HepG2 (cell line): ENCODE data around the gene CAMTA1. TPM values are rescaled to one million over a fixed set of nuclear protein-coding genes. Genes with fewer than 3 reads are reported as not detected.

Experiments
- ATAC-seq: fragments of 200-7000 bp; cut with Tn5 transposase; 3 replicates; pipeline ENCODE4 v1.9.1; 2020; ENCODE audit warnings: mild to moderate bottlenecking, moderate library complexity
- BruUV-seq: library from RNA; stranded (reverse); fragments of 400-500 nt; replicated peaks from 2 replicates; lab custom pipeline; 2021; lab: Mats Ljungman, UMichigan
- CTCF ChIA-PET: fragments of 300-600 bp; formaldehyde crosslinking; extraction: SDS; loops from one replicate; lab custom pipeline; 2021; ENCODE audit warnings: low total read pairs, inconsistent platforms, low intra/inter-chr PET ratio; lab: Yijun Ruan, JAX
- POLR2A ChIA-PET: fragments of 350-600 bp; sonication (Branson Sonifier 250); formaldehyde crosslinking; loops from one replicate; lab custom pipeline; 2020; ENCODE audit warnings: antibody characterized with exemption, inconsistent platforms; lab: Yijun Ruan, JAX
- DNase-seq: peaks from one replicate; pipeline ENCODE4 v3.0.0-alpha.2; 2015; ENCODE audit warnings: low spot score
- FAIRE-seq: peaks from 3 replicates; lab custom pipeline; 2011; peaks lifted over from hg19 to GRCh38; lab: Jason Lieb, UNC
- H2AFZ ChIP-seq: one replicate; pipeline ENCODE4 v1.6.1; 2011; ENCODE audit warnings: low read length, inconsistent platforms
- H3K27ac ChIP-seq: fragments of 300-600 bp; 3 replicates; pipeline ENCODE4 v1.8.0; 2011; ENCODE audit warnings: mixed run types, mild to moderate bottlenecking, mixed read lengths, low read length, inconsistent platforms; ENCODE audit not compliant: insufficient read depth; ENCODE audit errors: extremely low read length
- H3K27me3 ChIP-seq, 2 experiments: fragments of 200-600 bp in 1 of 2; 2 replicates in 1 of 2; 3 replicates in 1 of 2; pipeline versions ENCODE4 v1.6.0 to v1.8.0; 2011; ENCODE audit warnings: low read length in 2 of 2, mild to moderate bottlenecking in 2 of 2, moderate library complexity in 2 of 2, inconsistent platforms in 1 of 2; ENCODE audit not compliant: insufficient read depth in 2 of 2, control insufficient read depth in 1 of 2
- H3K36me3 ChIP-seq, 2 experiments: fragments of 200-600 bp in 1 of 2; replicated peaks in 1 of 2; 2 replicates in 1 of 2; 3 replicates in 1 of 2; pipeline versions ENCODE4 v1.5.1 to v1.8.0; 2011; ENCODE audit warnings: low read length in 2 of 2, inconsistent platforms in 1 of 2; ENCODE audit not compliant: insufficient read depth in 2 of 2, control insufficient read depth in 1 of 2
- H3K4me1 ChIP-seq: 2 replicates; pipeline ENCODE4 v1.5.1; 2012; ENCODE audit warnings: low read length, inconsistent platforms; ENCODE audit not compliant: insufficient read depth
- H3K4me2 ChIP-seq: 2 replicates; pipeline ENCODE4 v1.6.0; 2011; ENCODE audit warnings: low read depth, low read length, inconsistent platforms
- H3K4me3 ChIP-seq, 3 experiments: fragments of 200-600 bp in 1 of 3; sonication (generic), shearing (Covaris generic) in 1 of 3; replicated peaks in 1 of 3; 2 replicates each; pipeline ENCODE4 v1.5.1; 2011 to 2016; ENCODE audit warnings: low read length in 3 of 3, inconsistent platforms in 2 of 3, low read depth in 2 of 3, mild to moderate bottlenecking in 2 of 3, control low read depth in 1 of 3, mixed read lengths in 1 of 3; ENCODE audit not compliant: insufficient read depth in 1 of 3
- H3K79me2 ChIP-seq: one replicate; pipeline ENCODE4 v1.6.1; 2011; ENCODE audit warnings: low read length, inconsistent platforms; ENCODE audit not compliant: insufficient read depth
- H3K9ac ChIP-seq: 2 replicates; pipeline ENCODE4 v1.6.0; 2011; ENCODE audit warnings: mild to moderate bottlenecking, low read depth, low read length, inconsistent platforms; ENCODE audit not compliant: insufficient read depth
- H3K9me3 ChIP-seq: 2 replicates; pipeline ENCODE4 v1.5.1; 2012; ENCODE audit warnings: mild to moderate bottlenecking, low read length
- H4K20me1 ChIP-seq: 2 replicates; pipeline ENCODE4 v1.6.0; 2011; ENCODE audit warnings: inconsistent platforms, mild to moderate bottlenecking, low read length, moderate library complexity; ENCODE audit not compliant: insufficient read depth
- ARNTL ChIP-seq: sonication (generic); formaldehyde crosslinking; IDR thresholded peaks from 2 replicates; pipeline ENCODE4 v1.4.0; 2020; ENCODE audit warnings: mild to moderate bottlenecking, missing genetic modification reagents
- CEBPB ChIP-seq: IDR thresholded peaks from 2 replicates; pipeline ENCODE4 v1.6.1; 2011; ENCODE audit warnings: low read depth, low read length, improper control_type of control experiment, borderline replicate concordance
- FOSL2 ChIP-seq: sonication (generic); formaldehyde crosslinking; IDR thresholded peaks from 2 replicates; pipeline ENCODE4 v1.4.0; 2020; ENCODE audit warnings: missing genetic modification reagents
- FOXJ3 ChIP-seq: sonication (generic); formaldehyde crosslinking; IDR thresholded peaks from 2 replicates; pipeline ENCODE4 v1.4.0; 2020; ENCODE audit warnings: missing genetic modification reagents, mild to moderate bottlenecking, borderline replicate concordance
- FOXP1 ChIP-seq, 2 experiments: fragments of 450-650 bp in 1 of 2; IDR thresholded peaks; 2 replicates each; pipeline ENCODE4 v1.6.1; 2017 to 2018; ENCODE audit warnings: antibody characterized with exemption in 1 of 2
- KMT2B ChIP-seq: IDR thresholded peaks from 2 replicates; pipeline ENCODE4 v1.6.1; 2016; ENCODE audit warnings: missing genetic modification reagents, missing compliant biosample characterization
- MXI1 ChIP-seq: IDR thresholded peaks from 3 replicates; pipeline ENCODE4 v1.6.1; 2012; ENCODE audit warnings: low read depth, low read length, inconsistent platforms, borderline replicate concordance
- PHF8 ChIP-seq: sonication (generic); formaldehyde crosslinking; IDR thresholded peaks from 2 replicates; pipeline ENCODE4 v1.5.0; 2020; ENCODE audit warnings: missing genetic modification reagents
- POLR2AphosphoS5 ChIP-seq: IDR thresholded peaks from 2 replicates; pipeline ENCODE4 v1.6.1; 2012; ENCODE audit warnings: low read depth, low read length
- PRDM15 ChIP-seq: sonication (generic); formaldehyde crosslinking; IDR thresholded peaks from 2 replicates; pipeline ENCODE4 v1.4.0; 2020; ENCODE audit warnings: missing genetic modification reagents
- PTBP1 ChIP-seq: fragments of 200-400 bp; formaldehyde crosslinking; IDR thresholded peaks from 2 replicates; pipeline ENCODE4 v1.6.1; 2018; ENCODE audit warnings: low read length, low read depth; ENCODE audit not compliant: poor library complexity, severe bottlenecking
- ZNF224 ChIP-seq: sonication (generic); formaldehyde crosslinking; IDR thresholded peaks from 2 replicates; pipeline ENCODE4 v1.5.0; 2020; ENCODE audit warnings: mild to moderate bottlenecking, missing genetic modification reagents
- ZNF225 ChIP-seq: sonication (generic); formaldehyde crosslinking; IDR thresholded peaks from 2 replicates; pipeline ENCODE4 v1.4.0; 2020; ENCODE audit warnings: mild to moderate bottlenecking, missing genetic modification reagents
- ZNF33A ChIP-seq: sonication (generic); formaldehyde crosslinking; IDR thresholded peaks from 2 replicates; pipeline ENCODE4 v1.5.1; 2020; ENCODE audit warnings: missing genetic modification reagents, mild to moderate bottlenecking, moderate library complexity, borderline replicate concordance
- ZNF713 ChIP-seq: sonication (generic); formaldehyde crosslinking; IDR thresholded peaks from 2 replicates; pipeline ENCODE4 v1.4.0; 2020; ENCODE audit warnings: mild to moderate bottlenecking, missing genetic modification reagents
- WGBS: methylation state at CpG from one replicate; pipeline ENCODE4 v1.1.6; 2017; ENCODE audit warnings: low lambda C conversion rate; 5-methylcytosine and 5-hydroxymethylcytosine counted together
- in situ Hi-C: cut with HindIII; loops from 2 replicates; pipeline ENCODE4 v1.10.0; 2017; ENCODE audit warnings: low pct_unique_long_range_greater_than_20kb; ENCODE audit not compliant: extremely low pct_ligation_motif_present
- intact Hi-C: fragments of 100-400 bp; cut with micrococcal nuclease; formaldehyde crosslinking; loops from one replicate; pipeline ENCODE4 v1.10.0; 2022; ENCODE audit not compliant: unreplicated experiment
- polyA plus RNA-seq, 8 experiments: library from polyadenylated mRNA; depleted of rRNA in 3 of 8; stranded (reverse) in 7 of 8; unstranded in 1 of 8; fragments of >200 nt; fragmentation: Illumina TruSeq in 4 of 8; extraction: Trizol in 4 of 8; gene quantifications; 2 replicates each; pipeline versions ENCODE4 v1.2.1 to v1.2.3, GENCODE V29; 2011 to 2016; ENCODE audit warnings: low read depth in 4 of 8, missing spikeins in 1 of 8, mixed read lengths in 1 of 8; ENCODE audit not compliant: insufficient read depth in 1 of 8
- total RNA-seq, 5 experiments: library from RNA; depleted of rRNA; stranded (reverse); fragments of >200 nt; fragmentation: Illumina TruSeq; extraction: Trizol; gene quantifications; 2 replicates each; pipeline ENCODE4 v1.2.3, GENCODE V29; 2016; ENCODE audit warnings: low read depth in 1 of 5
- TF ChIP-seq, protein P1 (sequence below): sonication (generic); formaldehyde crosslinking; IDR thresholded peaks from 2 replicates; pipeline ENCODE4 v1.8.1; 2023; ENCODE audit warnings: mild to moderate bottlenecking, missing genetic modification reagents, borderline replicate concordance
- TF ChIP-seq, protein P2 (sequence below): sonication (generic); formaldehyde crosslinking; IDR thresholded peaks from 2 replicates; pipeline ENCODE4 v1.5.0; 2020; ENCODE audit warnings: mild to moderate bottlenecking, low read depth, missing genetic modification reagents, borderline replicate concordance
- TF ChIP-seq, protein P3 (sequence below): IDR thresholded peaks from 2 replicates; pipeline ENCODE4 v1.6.1; 2016
- TF ChIP-seq, protein P4 (sequence below): sonication (generic); formaldehyde crosslinking; IDR thresholded peaks from 2 replicates; pipeline ENCODE4 v1.5.1; 2020; ENCODE audit warnings: mild to moderate bottlenecking, missing genetic modification reagents, moderate library complexity

The CAMTA1 gene
- total and polyA plus RNA-seq, 2 of the 13 experiments (the other 11 are each of a cell fraction or from before 2014, with no cell fraction given), result 25.0 to 36.4 TPM

GRCh38 chr1:7672864-7673263 is 887.6 kb downstream of the CAMTA1 start:
- BruUV-seq, result no TSS peak
- no peak overlapping the region for H2AFZ ChIP-seq
- no peaks in the 10 kb centered on the region for H3K36me3 ChIP-seq
- H3K4me2 ChIP-seq, result no peak overlapping the region
- H3K4me3 ChIP-seq, result no peak overlapping the region
- H3K27ac ChIP-seq, result no peak overlapping the region
- CTCF ChIA-PET, result interaction anchor here (9.2 kb wide), 1 partner anchor 80 kb away, joined by 226 read pairs; no protein-coding TSS in a partner anchor
- H4K20me1 ChIP-seq, result no peaks in the 10 kb centered on the region
- H3K79me2 ChIP-seq, result no peaks in the 10 kb centered on the region
- POLR2A ChIA-PET, result no interaction called here
- in situ Hi-C loops (loop anchor here (5.0 to 25.0 kb wide), 3 partner anchors 44 to 189 kb away; partner anchors contain the start of gene UTS2), intact Hi-C loops (no loop called here)
- ATAC-seq (no peak), DNase-seq (no peak), FAIRE-seq (no peak)
- no peaks in the 10 kb centered on the region for H3K9me3 ChIP-seq
- H3K27me3 ChIP-seq, result peaks cover 4 to 30% of the 10 kb centered on the region in 2 experiments
- TF ChIP-seq PTBP1 (no peak), FOXJ3 (CRISPR knock-in tag) (no peak), ARNTL (no peak), PRDM15 (CRISPR knock-in tag) (no peak), KMT2B (CRISPR knock-in tag) (no peak), ZNF225 (CRISPR knock-in tag) (no peak), MXI1 (no peak), ZNF713 (no peak), ZNF33A (no peak), CEBPB (no peak), FOSL2 (no peak), FOXP1 (IDR thresholded peaks at IDR 0.05) (no peak), FOXP1 (CRISPR knock-in tag; IDR thresholded peaks at IDR 0.05) (no peak), ZNF224 (CRISPR knock-in tag) (no peak), PHF8 (no peak), POLR2AphosphoS5 (no peak)
- TF ChIP-seq, protein P1, sequence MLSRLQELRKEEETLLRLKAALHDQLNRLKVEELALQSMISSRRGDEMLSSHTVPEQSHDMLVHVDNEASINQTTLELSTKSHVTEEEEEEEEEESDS, result no peak
- TF ChIP-seq, protein P2, sequence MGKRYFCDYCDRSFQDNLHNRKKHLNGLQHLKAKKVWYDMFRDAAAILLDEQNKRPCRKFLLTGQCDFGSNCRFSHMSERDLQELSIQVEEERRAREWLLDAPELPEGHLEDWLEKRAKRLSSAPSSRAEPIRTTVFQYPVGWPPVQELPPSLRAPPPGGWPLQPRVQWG, result no peak
- TF ChIP-seq, protein P3, sequence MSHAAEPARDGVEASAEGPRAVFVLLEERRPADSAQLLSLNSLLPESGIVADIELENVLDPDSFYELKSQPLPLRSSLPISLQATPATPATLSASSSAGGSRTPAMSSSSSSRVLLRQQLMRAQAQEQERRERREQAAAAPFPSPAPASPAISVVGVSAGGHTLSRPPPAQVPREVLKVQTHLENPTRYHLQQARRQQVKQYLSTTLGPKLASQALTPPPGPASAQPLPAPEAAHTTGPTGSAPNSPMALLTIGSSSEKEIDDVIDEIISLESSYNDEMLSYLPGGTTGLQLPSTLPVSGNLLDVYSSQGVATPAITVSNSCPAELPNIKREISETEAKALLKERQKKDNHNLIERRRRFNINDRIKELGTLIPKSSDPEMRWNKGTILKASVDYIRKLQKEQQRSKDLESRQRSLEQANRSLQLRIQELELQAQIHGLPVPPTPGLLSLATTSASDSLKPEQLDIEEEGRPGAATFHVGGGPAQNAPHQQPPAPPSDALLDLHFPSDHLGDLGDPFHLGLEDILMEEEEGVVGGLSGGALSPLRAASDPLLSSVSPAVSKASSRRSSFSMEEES (CRISPR knock-in tag), result no peak
- TF ChIP-seq, protein P4, sequence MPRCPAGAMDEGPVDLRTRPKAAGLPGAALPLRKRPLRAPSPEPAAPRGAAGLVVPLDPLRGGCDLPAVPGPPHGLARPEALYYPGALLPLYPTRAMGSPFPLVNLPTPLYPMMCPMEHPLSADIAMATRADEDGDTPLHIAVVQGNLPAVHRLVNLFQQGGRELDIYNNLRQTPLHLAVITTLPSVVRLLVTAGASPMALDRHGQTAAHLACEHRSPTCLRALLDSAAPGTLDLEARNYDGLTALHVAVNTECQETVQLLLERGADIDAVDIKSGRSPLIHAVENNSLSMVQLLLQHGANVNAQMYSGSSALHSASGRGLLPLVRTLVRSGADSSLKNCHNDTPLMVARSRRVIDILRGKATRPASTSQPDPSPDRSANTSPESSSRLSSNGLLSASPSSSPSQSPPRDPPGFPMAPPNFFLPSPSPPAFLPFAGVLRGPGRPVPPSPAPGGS (CRISPR knock-in tag), result no peak
- peaks cover 24% of the 10 kb centered on the region for H3K4me1 ChIP-seq
- 40% methylated on average over 4 of the region's 11 CpGs for WGBS
- H3K9ac ChIP-seq, result no peak overlapping the region
